ENCODE results near the gene MPST. TPM values are rescaled to one million over a fixed set of nuclear protein-coding genes. Genes with fewer than 3 reads are reported as not detected.

The MPST gene
- total RNA-seq (10 to 100 TPM in 1 of 5 donors, 1 to 10 TPM in 4; 2.4 to 10.7 (median 7.1) TPM), total RNA-seq (1.4 to 12.0 (median 5.0) reads per million in 29 experiments)
- 11.2 TPM for total RNA-seq (2013)

DNA sequence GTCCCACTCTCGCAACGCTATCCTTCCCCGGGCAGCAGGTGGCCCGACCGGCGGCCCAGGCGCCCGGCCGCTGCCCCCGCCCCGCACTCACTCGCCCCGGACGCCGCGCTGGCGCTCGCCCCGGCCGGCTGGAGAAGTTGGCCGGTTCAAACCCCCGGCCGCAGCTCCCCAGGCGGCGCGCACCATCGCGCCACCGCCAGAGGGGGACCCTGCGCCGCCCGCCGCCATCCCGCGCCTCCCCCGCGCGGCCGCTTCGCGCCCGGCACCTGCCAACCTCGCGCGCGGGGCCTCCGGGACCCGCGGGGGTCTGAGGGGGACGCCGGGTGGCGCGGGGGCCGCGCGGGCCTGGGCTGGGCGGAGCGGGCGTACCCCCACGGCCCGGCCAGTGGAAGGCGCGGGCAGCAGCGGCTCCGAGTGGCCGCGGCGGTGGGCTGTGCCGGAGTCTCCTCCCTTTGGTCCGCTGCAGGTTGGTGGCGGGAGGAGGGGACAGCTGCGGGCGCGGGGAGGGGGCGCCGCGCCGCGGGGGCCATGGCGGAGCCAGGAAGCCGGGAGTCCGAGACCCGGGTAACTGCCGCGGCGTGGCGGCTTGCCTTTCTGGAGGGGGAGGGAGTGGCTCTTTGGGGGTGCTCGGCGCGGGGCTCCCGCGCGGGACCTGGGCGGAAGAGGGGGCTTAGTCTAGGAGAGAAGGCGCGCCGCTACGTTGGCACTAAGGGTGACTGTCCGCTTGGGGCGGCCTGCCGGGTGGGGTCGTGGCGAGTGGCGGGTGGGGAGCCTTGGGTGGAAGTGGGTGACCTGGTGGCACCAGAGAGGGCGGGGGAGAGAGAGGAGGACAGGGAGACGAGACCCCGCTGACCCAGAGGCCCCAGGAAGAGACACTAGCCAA, at the start of gene MPST, which contains the start of gene TST:
Gene MPST, plus strand, starts transcription at position 434 of the 883 bp plus-strand sequence. Its CDS starts 95 bp downstream, at position 529.
Gene TST, minus strand, starts transcription at position 139 of the 883 bp plus-strand sequence. CDS start 715 bp downstream, outside the sequence.
- H3K9me3 Mint-ChIP-seq = no peaks in the 10 kb centered on the region
- no peaks in the 10 kb centered on the region for H3K9me3 ChIP-seq

DNA sequence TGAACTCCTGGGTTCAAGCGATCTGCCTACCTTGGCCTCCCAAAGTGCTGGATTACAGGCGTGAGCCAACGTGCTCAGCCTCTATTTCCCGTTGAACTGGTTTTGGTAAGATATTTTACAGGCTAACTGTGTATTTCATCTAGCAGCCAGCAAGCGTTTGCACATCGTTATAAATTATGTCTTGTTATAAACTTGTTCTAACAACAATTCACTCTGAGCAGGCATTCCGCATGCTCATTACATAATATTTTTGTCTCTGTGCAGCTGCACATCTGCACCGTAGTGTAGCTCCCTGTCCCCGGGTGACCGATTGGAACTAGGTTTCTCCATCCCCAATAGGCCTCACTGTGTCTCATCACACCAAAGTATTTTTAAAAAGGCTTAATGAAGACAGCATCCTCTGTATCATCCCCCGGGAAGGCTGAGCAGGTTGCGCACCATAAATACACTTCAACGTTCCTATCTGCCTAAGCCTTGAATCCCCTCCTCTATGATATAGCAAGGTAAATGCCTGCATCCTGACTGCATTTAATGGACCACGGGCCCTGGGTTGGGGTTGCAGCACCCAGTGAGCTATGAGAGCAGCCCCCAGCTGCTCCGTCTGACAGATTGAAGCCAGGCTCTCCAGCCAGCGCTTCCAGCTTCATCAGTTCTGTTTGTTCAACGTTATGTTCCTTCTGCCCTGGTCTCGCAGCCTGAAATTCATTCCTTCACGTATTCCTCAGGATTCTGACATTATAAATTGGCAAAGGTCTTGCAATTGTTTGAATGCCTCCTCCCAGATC, 48.0 kb upstream of the MPST start:
- no peaks in the 10 kb centered on the region for H3K36me3 Mint-ChIP-seq
- CTCF ChIA-PET = no interaction called here

More for the DNA sequence above, at the start of gene MPST, which contains the start of gene TST:
- H3K4me1 ChIP-seq (ENCODE audit: control insufficient read depth in 1 of 2, extremely low read depth in 1 of 2, insufficient read depth in 2 of 2, low read length in 2 of 2) = peaks cover 0 to 27% of the 10 kb centered on the region in 2 experiments
- H3K27me3 Mint-ChIP-seq = peaks cover 4 to 9% of the 10 kb centered on the region in 2 donors
- no peaks in the 10 kb centered on the region for H3K36me3 ChIP-seq (ENCODE audit: control insufficient read depth in 2 of 2, extremely low read depth in 1 of 2, insufficient read depth in 1 of 2, low read length in 1 of 2)
- ChIA-PET CTCF (no interaction called here), POLR2A (interaction anchor here in 1 of 2 donors (0.5 kb wide), 1 partner anchor 1084 kb away, joined by 5 read pairs; no protein-coding TSS in a partner anchor)
- WGBS (ENCODE audit: insufficient coverage) = 0% methylated on average over 87 of the region's 107 CpGs
- no peak within 1 kb of the TSS for H3K27ac ChIP-seq (ENCODE audit: low read length)
- ATAC-seq (replicated peaks in 1 of 4) (peak; percentile 68 to 80 (median 74)), DNase-seq (peak in 22 of 35 experiments; percentile 8 to 59 (median 26))
- H3K4me1 Mint-ChIP-seq = peaks cover 4 to 16% (median 6%) of the 10 kb centered on the region in 3 donors
- H3K27me3 ChIP-seq (replicated peaks in 1 of 2; ENCODE audit: control insufficient read depth in 2 of 2, extremely low read depth in 1 of 2, insufficient read depth in 2 of 2, low read length in 1 of 2) = peaks cover 0 to 24% of the 10 kb centered on the region in 2 experiments
- peak within 1 kb of the TSS; percentile 46 to 66 for H3K4me3 ChIP-seq (ENCODE audit: control insufficient read depth in 1 of 2, extremely low read depth in 1 of 2, low read length in 1 of 2)
- peak within 1 kb of the TSS; percentile 74 to 82 (median 79) for H3K4me3 Mint-ChIP-seq
- no peaks in the 10 kb centered on the region for H3K36me3 Mint-ChIP-seq
- H3K27ac Mint-ChIP-seq = peak within 1 kb of the TSS in 1 of 2 donors; percentile 49

DNA sequence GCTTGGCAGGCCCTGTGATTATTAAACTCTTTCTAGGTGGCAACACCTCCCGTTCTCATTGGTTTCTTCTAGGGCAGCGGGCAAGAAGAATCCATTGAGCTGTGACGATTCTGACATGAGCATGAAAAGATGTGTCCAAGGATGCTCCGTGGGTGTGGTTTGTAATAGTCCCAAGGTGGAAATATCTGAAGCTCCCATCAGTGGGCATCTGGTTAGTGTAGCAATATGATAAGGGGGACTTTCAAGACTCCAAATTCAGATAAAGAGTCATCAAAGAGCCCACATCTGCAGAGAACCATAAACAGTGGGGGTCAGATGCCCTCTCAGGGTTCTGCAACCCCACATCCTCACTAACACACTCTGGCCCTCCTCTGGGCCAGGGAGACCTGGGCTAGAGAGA, 42.9 kb upstream of the MPST start:
- Mint-ChIP-seq H3K27me3 (peaks cover 0 to 1% of the 10 kb centered on the region in 2 donors), H3K9me3 (no peaks in the 10 kb centered on the region), H3K27ac (peak overlapping the region in 1 of 2 donors; percentile 92), H3K36me3 (no peaks in the 10 kb centered on the region), H3K4me1 (peaks cover 8 to 14% (median 12%) of the 10 kb centered on the region in 3 donors), H3K4me3 (peak overlapping the region; percentile 37 to 91 (median 85))
- no peak overlapping the region for H3K4me3 ChIP-seq (ENCODE audit: control insufficient read depth in 1 of 2, extremely low read depth in 1 of 2, low read length in 1 of 2)
- WGBS (ENCODE audit: insufficient coverage) = no CpG with 5 or more reads among the region's 4 CpGs
- no peak overlapping the region for H3K27ac ChIP-seq (ENCODE audit: low read length)
- CTCF ChIA-PET = interaction anchor here (0.7 to 3.0 kb wide), 9 partner anchors 89 to 536 kb away, joined by 3 to 24 read pairs (median 5); partner anchors contain the start of gene IFT27 (in 1 of the 2)
- peaks cover 0 to 13% of the 10 kb centered on the region in 2 experiments for H3K4me1 ChIP-seq (ENCODE audit: control insufficient read depth in 1 of 2, extremely low read depth in 1 of 2, insufficient read depth in 2 of 2, low read length in 2 of 2)
- POLR2A ChIA-PET = no interaction called here
- no peaks in the 10 kb centered on the region for H3K9me3 ChIP-seq
- peaks cover 0 to 8% of the 10 kb centered on the region in 2 experiments for H3K27me3 ChIP-seq (replicated peaks in 1 of 2; ENCODE audit: control insufficient read depth in 2 of 2, extremely low read depth in 1 of 2, insufficient read depth in 2 of 2, low read length in 1 of 2)
- ATAC-seq (replicated peaks in 1 of 4) (no peak), DNase-seq (no peak)
- H3K36me3 ChIP-seq (ENCODE audit: control insufficient read depth in 2 of 2, extremely low read depth in 1 of 2, insufficient read depth in 1 of 2, low read length in 1 of 2) = no peaks in the 10 kb centered on the region

More for the DNA sequence above, 48.0 kb upstream of the MPST start:
- DNase-seq (no peak), ATAC-seq (replicated peaks in 1 of 4) (no peak)
- POLR2A ChIA-PET = no interaction called here
- no peak overlapping the region for H3K4me3 Mint-ChIP-seq
- Histone ChIP-seq H3K36me3 (ENCODE audit: control insufficient read depth in 2 of 2, extremely low read depth in 1 of 2, insufficient read depth in 1 of 2, low read length in 1 of 2) (no peaks in the 10 kb centered on the region), H3K27ac (ENCODE audit: low read length) (no peak overlapping the region), H3K27me3 (replicated peaks in 1 of 2; ENCODE audit: control insufficient read depth in 2 of 2, extremely low read depth in 1 of 2, insufficient read depth in 2 of 2, low read length in 1 of 2) (peaks cover 0 to 4% of the 10 kb centered on the region in 2 experiments), H3K4me1 (ENCODE audit: control insufficient read depth in 1 of 2, extremely low read depth in 1 of 2, insufficient read depth in 2 of 2, low read length in 2 of 2) (no peaks in the 10 kb centered on the region), H3K9me3 (no peaks in the 10 kb centered on the region), H3K4me3 (ENCODE audit: control insufficient read depth in 1 of 2, extremely low read depth in 1 of 2, low read length in 1 of 2) (no peak overlapping the region)
- H3K9me3 Mint-ChIP-seq = no peaks in the 10 kb centered on the region
- H3K27ac Mint-ChIP-seq = no peak overlapping the region
- H3K4me1 Mint-ChIP-seq = no peaks in the 10 kb centered on the region
- peaks cover 0 to 4% of the 10 kb centered on the region in 2 donors for H3K27me3 Mint-ChIP-seq
- 89% methylated on average over 17 of the region's 19 CpGs for WGBS (ENCODE audit: insufficient coverage)

DNA sequence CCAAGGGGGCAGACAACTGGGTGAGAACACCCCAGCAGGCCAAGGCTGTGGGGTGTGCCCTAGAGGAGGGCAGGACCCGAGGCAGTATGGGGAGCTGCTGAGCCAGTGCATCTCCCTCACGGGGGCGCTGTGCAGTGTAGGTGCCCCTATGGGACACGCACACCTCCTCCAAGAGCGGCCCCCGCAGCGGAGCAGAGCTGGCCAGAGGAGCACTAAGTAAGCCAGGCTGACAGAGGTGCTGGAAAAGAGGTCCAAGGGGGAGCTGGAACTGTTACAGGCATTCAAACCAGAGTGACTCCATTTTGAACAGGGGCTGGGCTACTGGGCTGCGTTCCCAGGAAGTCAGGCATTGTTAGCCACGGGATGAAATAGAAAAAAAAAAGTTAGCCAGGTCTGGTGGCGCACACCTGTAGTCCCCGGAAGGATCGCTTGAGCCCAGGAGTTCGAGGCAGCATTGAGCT, 42.1 kb upstream of the MPST start:
- Mint-ChIP-seq H3K27me3 (peaks cover 0 to 6% of the 10 kb centered on the region in 2 donors), H3K4me1 (peaks cover 8 to 14% (median 12%) of the 10 kb centered on the region in 3 donors), H3K27ac (peak overlapping the region; percentile 92 to 93), H3K4me3 (peak overlapping the region; percentile 85 to 94 (median 91)), H3K9me3 (no peaks in the 10 kb centered on the region), H3K36me3 (no peaks in the 10 kb centered on the region)
- H3K4me1 ChIP-seq (ENCODE audit: control insufficient read depth in 1 of 2, extremely low read depth in 1 of 2, insufficient read depth in 2 of 2, low read length in 2 of 2) = peaks cover 0 to 13% of the 10 kb centered on the region in 2 experiments
- H3K36me3 ChIP-seq (ENCODE audit: control insufficient read depth in 2 of 2, extremely low read depth in 1 of 2, insufficient read depth in 1 of 2, low read length in 1 of 2) = no peaks in the 10 kb centered on the region
- H3K27me3 ChIP-seq (replicated peaks in 1 of 2; ENCODE audit: control insufficient read depth in 2 of 2, extremely low read depth in 1 of 2, insufficient read depth in 2 of 2, low read length in 1 of 2) = peaks cover 0 to 13% of the 10 kb centered on the region in 2 experiments
- ATAC-seq (replicated peaks in 1 of 4) (peak; percentile 83 to 92 (median 90)), DNase-seq (peak; percentile 9 to 88 (median 79))
- H3K27ac ChIP-seq (ENCODE audit: low read length) = peak overlapping the region; percentile 52
- CTCF ChIA-PET = interaction anchor here (0.7 to 3.0 kb wide), 8 partner anchors 29 to 448 kb away, joined by 3 to 24 read pairs (median 4); partner anchors contain the start of gene IFT27 (in 1 of the 2)
- POLR2A ChIA-PET = no interaction called here
- WGBS (ENCODE audit: insufficient coverage) = 10% methylated on average over 9 of the region's 13 CpGs
- no peaks in the 10 kb centered on the region for H3K9me3 ChIP-seq
- peak overlapping the region; percentile 59 to 62 for H3K4me3 ChIP-seq (ENCODE audit: control insufficient read depth in 1 of 2, extremely low read depth in 1 of 2, low read length in 1 of 2)

DNA sequence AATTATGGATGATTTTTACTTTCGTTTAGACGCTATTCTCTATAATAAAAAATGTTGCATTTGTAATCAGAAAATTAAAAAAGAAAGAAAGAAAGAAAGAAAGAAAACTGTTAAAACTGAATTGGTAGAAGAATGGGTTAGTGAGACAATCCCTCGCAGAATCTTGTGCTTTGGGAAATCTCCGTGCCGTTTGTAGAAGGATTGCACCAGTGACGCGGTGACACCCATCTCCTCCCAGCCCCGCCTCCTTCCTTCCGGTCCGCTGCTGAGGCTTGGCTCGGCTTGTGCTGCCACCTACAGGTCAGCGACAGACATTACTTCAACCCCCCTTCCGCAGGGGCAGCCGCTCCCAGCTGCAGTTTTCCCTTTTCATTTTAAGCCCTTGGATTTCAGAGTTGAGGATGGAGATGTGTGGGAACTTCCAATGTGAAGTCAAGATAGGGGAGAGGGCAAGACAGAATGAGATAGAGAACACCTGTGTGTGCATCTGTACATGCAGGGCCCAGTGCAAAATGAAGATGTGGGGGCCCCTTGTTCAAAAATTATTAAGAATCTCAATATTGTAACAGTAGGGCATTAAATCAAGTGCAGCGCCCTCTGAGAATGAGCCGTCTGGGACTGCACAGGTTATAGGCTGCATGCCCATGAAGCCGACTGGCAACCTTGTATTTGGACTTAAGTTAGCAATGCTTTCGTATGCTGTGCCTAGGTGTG, 41.4 kb upstream of the MPST start:
- Mint-ChIP-seq H3K4me3 (peak overlapping the region; percentile 85 to 94 (median 91)), H3K27ac (peak overlapping the region; percentile 92 to 93), H3K4me1 (peaks cover 8 to 14% (median 12%) of the 10 kb centered on the region in 3 donors), H3K27me3 (peaks cover 4 to 9% of the 10 kb centered on the region in 2 donors), H3K36me3 (no peaks in the 10 kb centered on the region), H3K9me3 (no peaks in the 10 kb centered on the region)
- CTCF ChIA-PET = interaction anchor here (0.6 to 3.0 kb wide), 7 partner anchors 102 to 449 kb away, joined by 3 to 24 read pairs (median 4); partner anchors contain the start of gene IFT27 (in 1 of the 2)
- POLR2A ChIA-PET = no interaction called here
- DNase-seq (peak; percentile 77 to 95 (median 87)), ATAC-seq (replicated peaks in 1 of 4) (peak; percentile 83 to 90 (median 87))
- no peaks in the 10 kb centered on the region for H3K9me3 ChIP-seq
- H3K27me3 ChIP-seq (replicated peaks in 1 of 2; ENCODE audit: control insufficient read depth in 2 of 2, extremely low read depth in 1 of 2, insufficient read depth in 2 of 2, low read length in 1 of 2) = peaks cover 0 to 15% of the 10 kb centered on the region in 2 experiments
- H3K36me3 ChIP-seq (ENCODE audit: control insufficient read depth in 2 of 2, extremely low read depth in 1 of 2, insufficient read depth in 1 of 2, low read length in 1 of 2) = no peaks in the 10 kb centered on the region
- peak overlapping the region; percentile 52 for H3K27ac ChIP-seq (ENCODE audit: low read length)
- H3K4me3 ChIP-seq (ENCODE audit: control insufficient read depth in 1 of 2, extremely low read depth in 1 of 2, low read length in 1 of 2) = peak overlapping the region; percentile 59 to 62
- WGBS (ENCODE audit: insufficient coverage) = 16% methylated on average over 12 of the region's 18 CpGs
- peaks cover 0 to 13% of the 10 kb centered on the region in 2 experiments for H3K4me1 ChIP-seq (ENCODE audit: control insufficient read depth in 1 of 2, extremely low read depth in 1 of 2, insufficient read depth in 2 of 2, low read length in 2 of 2)

All from T-cell (primary cell).